GM12874 (cell line): ENCODE measurements around the gene VANGL1.

Experiments
- TF ChIP-seq, protein P1 (sequence below): IDR thresholded peaks from 2 replicates; pipeline ENCODE4 v1.5.1; 2011; ENCODE audit warnings: low read depth, mild to moderate bottlenecking, control low read depth, low read length, moderate library complexity; ENCODE audit not compliant: insufficient read depth

VANGL1 gene

DNA sequence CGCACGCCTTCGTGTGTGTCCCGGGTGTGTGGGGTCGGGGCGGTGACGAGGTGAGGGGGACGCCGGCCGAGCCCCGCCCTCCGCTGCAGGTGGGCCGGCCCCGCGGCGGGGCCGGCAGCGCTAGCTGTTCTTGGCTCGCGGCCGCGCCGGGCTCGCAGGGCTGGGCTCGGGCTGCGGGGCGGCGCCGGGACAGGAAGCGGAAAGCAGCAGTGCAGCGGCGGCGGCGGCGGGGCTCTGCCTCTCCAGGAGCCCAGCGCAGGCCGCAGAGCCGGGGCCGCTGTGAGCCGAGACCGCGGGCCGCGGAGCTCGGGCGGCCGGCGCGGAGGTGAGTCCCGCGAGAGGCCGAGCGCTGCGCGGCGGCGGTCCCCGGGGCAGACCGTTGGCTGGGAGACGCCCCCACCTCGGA lies at the start of gene VANGL1:
Gene VANGL1 (plus strand): TSS at position 209 of the 406 bp plus-strand sequence. CDS start 9,444 bp downstream, outside the sequence.
- TF ChIP-seq, protein P1, sequence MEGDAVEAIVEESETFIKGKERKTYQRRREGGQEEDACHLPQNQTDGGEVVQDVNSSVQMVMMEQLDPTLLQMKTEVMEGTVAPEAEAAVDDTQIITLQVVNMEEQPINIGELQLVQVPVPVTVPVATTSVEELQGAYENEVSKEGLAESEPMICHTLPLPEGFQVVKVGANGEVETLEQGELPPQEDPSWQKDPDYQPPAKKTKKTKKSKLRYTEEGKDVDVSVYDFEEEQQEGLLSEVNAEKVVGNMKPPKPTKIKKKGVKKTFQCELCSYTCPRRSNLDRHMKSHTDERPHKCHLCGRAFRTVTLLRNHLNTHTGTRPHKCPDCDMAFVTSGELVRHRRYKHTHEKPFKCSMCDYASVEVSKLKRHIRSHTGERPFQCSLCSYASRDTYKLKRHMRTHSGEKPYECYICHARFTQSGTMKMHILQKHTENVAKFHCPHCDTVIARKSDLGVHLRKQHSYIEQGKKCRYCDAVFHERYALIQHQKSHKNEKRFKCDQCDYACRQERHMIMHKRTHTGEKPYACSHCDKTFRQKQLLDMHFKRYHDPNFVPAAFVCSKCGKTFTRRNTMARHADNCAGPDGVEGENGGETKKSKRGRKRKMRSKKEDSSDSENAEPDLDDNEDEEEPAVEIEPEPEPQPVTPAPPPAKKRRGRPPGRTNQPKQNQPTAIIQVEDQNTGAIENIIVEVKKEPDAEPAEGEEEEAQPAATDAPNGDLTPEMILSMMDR: no peak

DNA sequence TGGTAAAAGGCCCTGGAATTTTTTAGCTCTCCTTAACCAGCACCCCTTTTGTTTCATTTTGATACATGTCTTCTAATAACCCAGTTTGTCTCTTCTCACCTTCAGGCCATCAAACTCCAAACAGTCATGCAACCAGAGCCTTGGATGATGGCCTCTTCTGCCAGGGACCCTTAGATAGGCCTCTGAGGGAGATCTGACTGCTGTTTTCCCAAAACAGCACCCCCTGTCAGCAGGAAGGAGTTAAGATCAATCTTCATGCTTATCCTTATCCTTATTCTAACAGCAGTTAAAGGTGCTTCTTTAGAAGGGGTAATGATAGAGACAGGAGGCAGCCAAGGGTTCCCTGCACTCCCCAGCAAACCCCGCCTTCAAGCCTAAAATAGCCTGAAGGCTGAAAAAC lies 49.5 kb upstream of the VANGL1 start:
- TF ChIP-seq, protein P1: no peak

DNA sequence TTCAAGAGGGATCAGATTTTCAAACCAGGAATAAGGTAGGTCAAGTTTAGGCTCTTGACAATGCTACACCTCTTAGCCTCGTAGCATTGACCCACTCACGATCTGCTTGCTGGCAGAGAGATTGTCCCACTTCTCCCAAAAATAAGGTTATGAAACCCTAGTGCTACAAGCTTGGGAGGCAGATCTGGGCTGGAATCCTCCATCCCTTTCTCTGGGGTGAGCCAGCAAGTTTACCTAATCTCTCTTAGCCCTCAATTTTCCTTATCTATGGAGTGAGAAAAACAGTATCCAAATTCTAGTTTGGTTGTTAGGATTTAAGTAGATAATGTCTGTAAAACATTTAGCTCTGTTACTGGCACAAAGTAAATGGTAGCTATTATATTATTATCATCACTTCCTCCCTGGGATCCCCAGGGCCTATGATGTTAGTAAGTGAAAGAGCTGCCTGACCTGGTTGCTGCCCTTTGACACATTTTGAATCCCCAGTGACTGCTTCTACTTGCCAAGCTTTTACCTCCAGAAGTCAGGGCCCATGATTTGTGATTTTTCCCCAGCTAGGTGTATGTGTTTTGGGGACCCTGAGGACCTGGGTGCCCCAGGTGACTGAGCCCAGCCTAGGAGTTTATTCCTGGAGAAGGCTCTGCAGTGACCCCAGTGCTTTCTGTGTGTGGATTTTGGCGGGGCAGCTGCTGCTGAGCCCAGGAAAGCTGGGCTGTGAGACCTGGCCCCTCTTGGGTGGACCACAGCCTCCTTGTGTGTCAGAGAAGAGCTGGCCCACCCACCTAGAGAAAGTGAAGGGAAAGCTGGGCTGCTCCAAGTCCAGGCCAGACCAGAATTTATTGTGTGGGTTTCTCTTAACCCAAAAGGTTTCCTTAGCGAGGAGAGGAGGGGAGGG lies 48.2 kb upstream of the VANGL1 start:
- TF ChIP-seq, protein P1: no peak

DNA sequence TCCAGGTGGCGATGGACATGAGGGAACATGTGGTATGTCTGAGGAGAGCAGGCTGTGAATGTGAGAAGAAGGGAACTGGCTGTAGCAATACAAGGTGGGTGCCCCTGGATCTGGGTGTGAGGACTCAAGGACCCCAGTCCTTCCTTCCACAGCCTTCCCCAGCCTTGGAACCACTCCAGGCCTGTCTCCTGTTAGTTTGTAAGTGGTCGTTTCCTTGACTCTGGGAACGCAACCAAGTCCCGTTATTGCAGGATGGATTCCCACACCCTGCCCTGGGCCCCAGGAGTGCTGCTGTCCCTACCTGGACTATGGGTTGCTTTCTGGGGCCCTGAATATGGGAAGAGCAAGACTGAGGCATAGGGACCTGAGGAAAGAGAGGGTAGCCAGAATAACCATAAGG lies 47.2 kb upstream of the VANGL1 start:
- TF ChIP-seq, protein P1: no peak

DNA sequence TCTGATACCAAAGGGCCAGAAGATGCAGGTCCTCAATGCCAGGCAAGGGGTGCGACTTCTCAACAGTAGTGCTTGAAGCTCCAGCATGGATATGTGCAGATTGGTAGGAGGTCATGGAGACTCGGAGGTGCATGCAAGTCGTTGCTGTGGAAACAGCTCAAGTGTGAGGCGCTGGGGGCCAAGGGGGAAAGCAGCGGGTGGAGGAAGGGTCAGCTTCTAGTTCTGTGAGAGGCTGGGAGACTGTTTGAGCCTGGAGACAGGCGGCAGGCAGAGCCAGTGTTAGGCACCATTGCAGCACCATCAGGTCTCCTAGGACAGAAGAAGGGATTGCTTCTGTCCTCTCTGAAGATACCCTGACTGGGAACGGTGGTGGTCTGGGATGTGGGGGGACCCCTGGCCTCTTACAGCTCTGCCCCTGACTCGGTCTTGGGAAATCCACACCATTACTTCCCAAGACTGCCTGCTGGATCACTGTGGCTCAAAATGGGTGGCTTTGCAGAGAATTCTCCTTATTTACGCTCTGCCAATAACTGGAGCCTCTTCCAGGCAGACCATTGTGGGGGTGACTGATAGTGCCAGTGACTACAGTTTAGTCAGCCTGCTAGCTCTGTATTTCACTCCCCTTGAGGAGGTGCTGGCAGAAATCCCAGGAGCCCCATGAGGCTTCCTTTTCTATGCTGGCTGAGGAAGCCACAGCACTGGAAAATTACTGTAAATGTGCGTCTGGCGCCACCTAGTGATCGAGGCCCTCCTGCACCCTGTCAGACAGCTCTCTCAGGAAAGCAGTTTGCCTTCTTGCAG lies 46.3 kb upstream of the VANGL1 start:
- TF ChIP-seq, protein P1: peak; percentile 91

DNA sequence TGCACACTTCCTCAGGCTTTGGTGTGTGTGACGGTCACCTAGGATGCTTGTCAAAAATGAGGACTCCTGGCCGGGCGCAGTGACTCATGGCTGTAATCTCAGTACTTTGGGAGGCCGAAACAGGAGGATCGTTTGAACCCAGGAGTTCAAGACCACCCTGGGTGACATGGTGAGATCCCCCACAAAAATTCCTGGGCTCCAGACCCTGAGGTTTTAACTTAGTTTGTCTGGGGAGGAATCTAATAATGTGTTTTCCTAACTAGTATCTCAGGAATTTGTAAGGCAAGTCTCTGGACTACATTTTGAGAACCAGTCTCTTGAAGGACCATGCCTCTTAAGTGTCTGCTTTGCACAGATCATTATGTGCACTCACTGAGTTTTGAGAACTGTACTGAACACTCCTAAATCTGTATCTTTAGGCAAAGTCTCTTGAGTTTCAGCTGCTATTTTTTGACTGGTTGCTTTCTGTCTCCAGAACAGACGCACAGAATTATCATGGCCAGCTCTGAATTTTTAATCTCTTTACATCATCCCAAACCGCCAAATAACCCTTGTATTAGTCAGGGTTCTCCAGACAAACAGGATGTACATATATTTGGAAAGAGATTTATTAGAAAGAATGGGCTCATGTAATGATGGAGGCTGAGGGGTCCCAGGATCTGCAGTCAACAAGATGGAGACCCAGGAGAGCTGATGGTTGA lies 45.5 kb upstream of the VANGL1 start:
- TF ChIP-seq, protein P1: no peak

DNA sequence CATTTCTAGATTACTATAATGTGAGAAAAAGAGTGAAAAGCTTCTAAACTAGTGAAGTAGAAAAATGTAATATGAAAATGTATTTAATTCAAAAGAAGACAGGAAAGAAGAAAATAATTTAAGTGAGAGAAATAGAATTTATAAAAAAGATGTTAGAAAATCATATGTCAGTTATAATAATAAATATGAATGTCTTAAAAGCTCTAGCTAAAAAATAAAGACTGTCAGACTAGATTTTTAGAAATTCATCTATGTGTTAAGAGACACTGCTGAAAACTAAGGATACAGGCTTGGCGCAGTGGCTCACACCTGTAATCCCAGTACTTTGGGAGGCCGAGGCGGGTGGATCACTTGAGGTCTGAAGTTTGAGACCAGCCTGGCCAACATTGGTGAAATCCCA lies 37.3 kb upstream of the VANGL1 start:
- TF ChIP-seq, protein P1: no peak
